Right lobe of liver (tissue), 6 donors: ENCODE results near the gene STPG3. TPM values are rescaled to one million over a fixed set of nuclear protein-coding genes. Genes with fewer than 3 reads are reported as not detected.

ENCODE experiments used
- ATAC-seq, 4 donors: fragments of 200-7000 bp; cut with Tn5 transposase; one replicate each; pipeline ENCODE4 v1.9.1; 2020; ENCODE audit warnings: mild to moderate bottlenecking in 4 of 4, moderate library complexity in 4 of 4
- DNase-seq, 3 donors: peaks; one replicate each; pipeline ENCODE4 v3.0.0-alpha.2; 2020
- H3K27ac ChIP-seq, 3 donors: fragments of 200-600 bp; one replicate each; pipeline ENCODE4 v1.8.0; 2022
- H3K27me3 ChIP-seq, 2 donors: fragments of 200-600 bp; one replicate each; pipeline ENCODE4 v1.8.0; 2022
- H3K36me3 ChIP-seq, 4 donors: fragments of 200-600 bp; sonication (generic) in 1 of 4; one replicate each; pipeline versions ENCODE4 v1.5.1 to v1.8.0; 2017 to 2022; ENCODE audit warnings: control low read depth in 1 of 4
- H3K4me1 ChIP-seq, 4 donors: fragments of 200-600 bp; sonication (generic) in 1 of 4; one replicate each; pipeline versions ENCODE4 v1.5.1 to v1.8.0; 2017 to 2022; ENCODE audit warnings: control low read depth in 1 of 4
- H3K4me3 ChIP-seq, 3 donors: fragments of 200-600 bp; one replicate each; pipeline ENCODE4 v1.8.0; 2022
- H3K9me3 ChIP-seq, 4 donors: fragments of 200-600 bp; sonication (generic) in 1 of 4; one replicate each; pipeline versions ENCODE4 v1.5.1 to v1.8.0; 2017 to 2022; ENCODE audit warnings: control low read depth in 1 of 4
- CTCF ChIP-seq, 4 donors: fragments of 200-600 bp in 3 of 4; fragments of 450-650 bp in 1 of 4; IDR thresholded peaks; one replicate each; pipeline versions ENCODE4 v1.5.1 to v1.8.0; 2016 to 2022; ENCODE audit warnings: antibody characterized with exemption in 4 of 4, mild to moderate bottlenecking in 2 of 4
- POLR2A ChIP-seq: fragments of 450-650 bp; IDR thresholded peaks from one replicate; pipeline ENCODE4 v1.6.1; 2017; ENCODE audit warnings: antibody characterized with exemption, mild to moderate bottlenecking
- WGBS: methylation state at CpG from one replicate; pipeline ENCODE4 v1.1.6; 2018; ENCODE audit warnings: low coverage, low lambda C conversion rate; ENCODE audit not compliant: insufficient coverage; ENCODE audit errors: missing lambda C conversion rate; 5-methylcytosine and 5-hydroxymethylcytosine counted together
- intact Hi-C, 2 donors: fragments of 100-400 bp; cut with DNase I; formaldehyde crosslinking; loops; one replicate each; pipeline versions ENCODE4 v1.11.2 to v1.14.1; 2022
- total RNA-seq, 6 experiments: library from RNA; depleted of rRNA in 2 of 6; stranded (reverse); fragments of >200 nt in 2 of 6; fragmentation: NEBNext Ultra II Directional in 3 of 6; extraction: Animal tissue kit (Norgen Biotek cat#: 25700) in 3 of 6; gene quantifications; one replicate each; pipeline versions ENCODE4 v1.1.0 to v1.2.4, GENCODE V29; 2016 to 2023
- donor health status: DM: no; HTN: yes; CAD: no.
- donor health status: DM: no; HTN: no; CAD: no.
- donor health status: DM: no; HTN: no; CAD: no.
- donor health status: DM: no; HTN: yes; CAD: no.
- donor health status: DM: no; HTN: yes; CAD: no.

STPG3 gene
- total RNA-seq, 6 experiments from 2014 or later = not detected

DNA sequence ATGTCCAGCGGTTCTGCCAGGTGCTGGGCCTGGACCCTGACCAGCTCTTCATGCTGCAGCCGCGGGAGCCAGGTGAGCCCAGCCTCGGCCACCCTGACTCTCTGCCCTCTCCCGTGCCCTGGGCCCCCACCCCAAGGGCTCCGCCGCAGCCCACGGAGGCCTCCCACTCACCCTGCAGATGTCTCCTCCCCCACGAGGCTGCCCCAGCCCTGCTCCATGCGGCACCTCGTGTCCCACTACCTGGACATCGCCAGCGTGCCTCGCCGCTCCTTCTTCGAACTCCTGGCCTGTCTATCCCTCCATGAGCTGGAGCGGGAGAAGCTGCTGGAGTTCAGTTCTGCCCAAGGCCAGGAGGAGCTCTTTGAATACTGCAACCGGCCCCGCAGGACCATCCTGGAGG lies 36.5 kb upstream of the STPG3 start:
- WGBS = 80% methylated on average over 1 of the region's 19 CpGs
- Histone ChIP-seq H3K4me3 (no peak overlapping the region), H3K4me1 (no peaks in the 10 kb centered on the region), H3K27me3 (no peaks in the 10 kb centered on the region), H3K36me3 (no peaks in the 10 kb centered on the region), H3K9me3 (no peaks in the 10 kb centered on the region), H3K27ac (no peak overlapping the region)
- ATAC-seq = no peak
- intact Hi-C loops = no loop called here
- TF ChIP-seq CTCF (IDR thresholded peaks at IDR 0.05) = no peak
- no peak for TF ChIP-seq POLR2A
- DNase-seq = no peak

DNA sequence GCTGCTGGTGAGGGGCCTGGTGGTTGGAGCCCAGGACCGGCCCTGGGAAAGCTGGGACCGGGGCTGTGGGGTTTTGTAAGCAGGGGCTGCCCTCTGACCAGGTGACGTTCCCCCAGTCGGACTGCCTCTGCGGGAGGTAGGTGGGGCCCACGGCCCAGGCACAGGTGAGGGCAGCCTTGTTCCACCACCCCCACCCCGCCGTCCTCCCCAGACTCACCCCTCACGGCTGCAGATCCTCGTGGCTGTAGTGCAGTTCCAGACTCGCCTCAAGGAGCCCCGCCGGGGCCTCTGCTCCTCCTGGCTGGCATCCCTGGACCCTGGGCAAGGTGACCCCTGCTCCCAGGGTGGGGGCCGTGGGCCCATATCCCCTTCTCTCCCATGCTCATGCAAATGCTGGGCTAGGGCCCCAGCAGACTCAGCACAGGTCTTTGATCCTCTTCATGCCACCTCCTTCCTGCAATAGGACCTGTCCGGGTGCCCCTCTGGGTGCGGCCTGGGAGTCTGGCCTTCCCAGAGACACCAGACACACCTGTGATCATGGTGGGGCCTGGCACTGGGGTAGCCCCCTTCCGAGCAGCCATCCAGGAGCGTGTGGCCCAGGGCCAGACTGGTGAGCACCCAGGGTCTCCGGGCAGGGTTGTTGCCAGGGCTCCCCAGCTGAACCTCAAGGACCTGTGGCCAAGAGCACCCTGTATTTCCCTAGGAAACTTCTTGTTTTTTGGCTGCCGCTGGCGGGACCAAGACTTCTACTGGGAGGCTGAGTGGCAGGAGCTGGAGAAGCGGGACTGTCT lies 35.7 kb upstream of the STPG3 start:
- Histone ChIP-seq H3K9me3 (no peaks in the 10 kb centered on the region), H3K4me3 (no peak overlapping the region), H3K4me1 (no peaks in the 10 kb centered on the region), H3K36me3 (no peaks in the 10 kb centered on the region), H3K27me3 (no peaks in the 10 kb centered on the region), H3K27ac (no peak overlapping the region)
- ATAC-seq (no peak), DNase-seq (no peak)
- TF ChIP-seq POLR2A (no peak), CTCF (IDR thresholded peaks at IDR 0.05) (no peak)
- no CpG with 5 or more reads among the region's 22 CpGs for WGBS
- intact Hi-C loops = no loop called here

DNA sequence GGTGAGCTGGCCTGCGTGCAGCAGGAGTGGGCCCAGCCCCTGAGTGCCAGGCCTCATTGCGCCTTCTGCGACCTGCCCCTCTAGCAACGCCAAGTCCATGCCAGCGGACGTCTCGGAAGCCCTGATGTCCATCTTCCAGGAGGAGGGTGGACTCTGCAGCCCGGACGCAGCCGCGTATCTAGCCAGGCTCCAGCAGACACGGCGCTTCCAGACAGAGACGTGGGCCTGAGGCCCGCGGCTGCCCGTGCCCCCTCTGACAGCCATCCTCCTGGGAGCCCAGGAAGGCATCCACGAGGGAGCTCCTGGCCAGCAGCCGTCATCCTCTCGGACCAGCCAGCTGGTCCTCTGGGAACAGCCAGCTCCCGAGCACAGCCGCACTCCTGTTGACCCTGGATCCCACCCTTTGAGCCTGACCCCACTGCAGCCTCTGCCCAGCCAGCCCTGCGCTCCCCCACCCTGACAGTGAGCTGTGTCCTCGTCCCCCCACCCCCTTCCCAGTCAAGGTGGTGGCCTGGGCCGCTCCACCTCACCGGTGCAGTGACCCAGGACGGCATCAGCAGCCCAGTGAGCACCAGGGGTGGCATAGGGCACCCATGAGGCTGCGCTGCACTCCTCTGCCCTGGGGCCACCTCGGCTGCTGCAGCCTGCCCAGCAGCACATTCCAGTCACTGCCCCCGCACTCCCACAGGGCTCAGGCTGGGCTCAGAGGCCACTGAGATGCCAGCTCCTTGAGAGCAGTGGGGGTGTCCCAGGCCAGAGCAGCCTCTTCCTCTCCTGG lies 34.7 kb upstream of the STPG3 start:
- intact Hi-C loops = no loop called here
- no peak overlapping the region for H3K4me3 ChIP-seq
- no CpG with 5 or more reads among the region's 30 CpGs for WGBS

More for the DNA sequence above, 34.7 kb upstream of the STPG3 start:
- TF ChIP-seq POLR2A = no peak
- TF ChIP-seq CTCF (IDR thresholded peaks at IDR 0.05) = no peak
- no peaks in the 10 kb centered on the region for H3K36me3 ChIP-seq
- H3K4me1 ChIP-seq = peaks cover 0 to under 1% (median 0%) of the 10 kb centered on the region in 4 donors
- ATAC-seq = no peak
- no peak overlapping the region for H3K27ac ChIP-seq
- no peaks in the 10 kb centered on the region for H3K27me3 ChIP-seq
- no peak for DNase-seq
- H3K9me3 ChIP-seq = no peaks in the 10 kb centered on the region
